DOHH2 (cell line): Measurements from ENCODE around the gene IFNLR1.

Source experiments
- H3F3A ChIP-seq: fragments of 200-600 bp; sonication (generic), shearing (Covaris generic); 2 replicates; pipeline ENCODE4 v1.6.0; 2016; ENCODE audit warnings: antibody characterized with exemption, mild to moderate bottlenecking; ENCODE audit not compliant: control insufficient read depth, insufficient read depth
- H3K27ac ChIP-seq: fragments of 200-600 bp; sonication (generic); 2 replicates; pipeline ENCODE4 v1.5.1; 2014; ENCODE audit warnings: low read depth, mild to moderate bottlenecking, low read length, moderate library complexity
- H3K27me3 ChIP-seq: fragments of 200-600 bp; sonication (generic); 2 replicates; pipeline ENCODE4 v1.6.1; 2014; ENCODE audit warnings: mild to moderate bottlenecking, low read length, mixed read lengths; ENCODE audit not compliant: control insufficient read depth
- H3K36me3 ChIP-seq: fragments of 200-600 bp; sonication (generic); 2 replicates; pipeline ENCODE4 v1.6.1; 2014; ENCODE audit warnings: mild to moderate bottlenecking, low read length, moderate library complexity, mixed read lengths; ENCODE audit not compliant: control insufficient read depth
- H3K4me1 ChIP-seq: fragments of 200-600 bp; sonication (generic); 2 replicates; pipeline ENCODE4 v1.6.1; 2014; ENCODE audit warnings: mild to moderate bottlenecking, low read length, mixed read lengths; ENCODE audit not compliant: control insufficient read depth
- H3K4me2 ChIP-seq: fragments of 200-600 bp; sonication (generic); 2 replicates; pipeline ENCODE4 v1.6.0; 2014; ENCODE audit warnings: mild to moderate bottlenecking, low read length, moderate library complexity
- H3K4me3 ChIP-seq: fragments of 200-600 bp; sonication (generic); 2 replicates; pipeline ENCODE4 v1.5.1; 2014; ENCODE audit warnings: mild to moderate bottlenecking, low read length, mixed read lengths
- H3K79me2 ChIP-seq: fragments of 200-600 bp; sonication (generic); 2 replicates; pipeline ENCODE4 v1.6.1; 2014; ENCODE audit warnings: mild to moderate bottlenecking, low read length, mixed read lengths; ENCODE audit not compliant: control insufficient read depth
- H3K9me2 ChIP-seq: fragments of 200-600 bp; sonication (generic); replicated peaks from 2 replicates; pipeline ENCODE4 v1.6.1; 2014; ENCODE audit warnings: mild to moderate bottlenecking, low read length, mixed read lengths; ENCODE audit not compliant: control insufficient read depth
- H3K9me3 ChIP-seq: fragments of 200-600 bp; sonication (generic); 2 replicates; pipeline ENCODE4 v1.6.1; 2014; ENCODE audit warnings: antibody characterized with exemption, low read length, mixed read lengths; ENCODE audit not compliant: control insufficient read depth, insufficient read depth
- H4K20me1 ChIP-seq: fragments of 200-600 bp; sonication (generic); 2 replicates; pipeline ENCODE4 v1.6.0; 2014; ENCODE audit warnings: low read depth, mild to moderate bottlenecking, antibody characterized with exemption, low read length, moderate library complexity; ENCODE audit not compliant: control insufficient read depth, insufficient read depth
- EZH2phosphoT487 ChIP-seq: fragments of 200-600 bp; sonication (generic); IDR thresholded peaks from 2 replicates; pipeline ENCODE4 v1.6.1; 2017; ENCODE audit warnings: borderline replicate concordance, mild to moderate bottlenecking, antibody characterized with exemption, low read length, moderate library complexity, mixed read lengths
- TF ChIP-seq, protein P1 (sequence below): fragments of 200-600 bp; sonication (generic); IDR thresholded peaks from one replicate; pipeline ENCODE4 v1.5.1; 2014; ENCODE audit warnings: antibody characterized with exemption, mild to moderate bottlenecking, low read depth, low read length; ENCODE audit not compliant: poor library complexity, severe bottlenecking

Gene IFNLR1

GRCh38 chr1:24224086-24224485, 37.0 kb upstream of the IFNLR1 start:
- TF ChIP-seq EZH2phosphoT487 = no peak
- TF ChIP-seq, protein P1, sequence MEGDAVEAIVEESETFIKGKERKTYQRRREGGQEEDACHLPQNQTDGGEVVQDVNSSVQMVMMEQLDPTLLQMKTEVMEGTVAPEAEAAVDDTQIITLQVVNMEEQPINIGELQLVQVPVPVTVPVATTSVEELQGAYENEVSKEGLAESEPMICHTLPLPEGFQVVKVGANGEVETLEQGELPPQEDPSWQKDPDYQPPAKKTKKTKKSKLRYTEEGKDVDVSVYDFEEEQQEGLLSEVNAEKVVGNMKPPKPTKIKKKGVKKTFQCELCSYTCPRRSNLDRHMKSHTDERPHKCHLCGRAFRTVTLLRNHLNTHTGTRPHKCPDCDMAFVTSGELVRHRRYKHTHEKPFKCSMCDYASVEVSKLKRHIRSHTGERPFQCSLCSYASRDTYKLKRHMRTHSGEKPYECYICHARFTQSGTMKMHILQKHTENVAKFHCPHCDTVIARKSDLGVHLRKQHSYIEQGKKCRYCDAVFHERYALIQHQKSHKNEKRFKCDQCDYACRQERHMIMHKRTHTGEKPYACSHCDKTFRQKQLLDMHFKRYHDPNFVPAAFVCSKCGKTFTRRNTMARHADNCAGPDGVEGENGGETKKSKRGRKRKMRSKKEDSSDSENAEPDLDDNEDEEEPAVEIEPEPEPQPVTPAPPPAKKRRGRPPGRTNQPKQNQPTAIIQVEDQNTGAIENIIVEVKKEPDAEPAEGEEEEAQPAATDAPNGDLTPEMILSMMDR = no peak
- H3K27me3 ChIP-seq = no peaks in the 10 kb centered on the region; the same call in 1 of the 2 replicates

GRCh38 chr1:24222793-24223192, 35.7 kb upstream of the IFNLR1 start:
- Histone ChIP-seq H3K9me2 (no peaks in the 10 kb centered on the region), H3K79me2 (no peaks in the 10 kb centered on the region), H3K9me3 (no peaks in the 10 kb centered on the region), H3F3A (no peaks in the 10 kb centered on the region), H3K36me3 (no peaks in the 10 kb centered on the region), H3K27ac (no peak overlapping the region), H4K20me1 (no peaks in the 10 kb centered on the region), H3K4me2 (no peak overlapping the region), H3K27me3 (no peaks in the 10 kb centered on the region; the same call in 1 of the 2 replicates), H3K4me1 (no peaks in the 10 kb centered on the region), H3K4me3 (no peak overlapping the region)
- TF ChIP-seq, protein P1 = no peak
- no peak for TF ChIP-seq EZH2phosphoT487

More at GRCh38 chr1:24224086-24224485, 37.0 kb upstream of the IFNLR1 start:
- Histone ChIP-seq H3K79me2 (no peaks in the 10 kb centered on the region), H3K9me2 (no peaks in the 10 kb centered on the region), H3K4me3 (no peak overlapping the region), H3K27ac (no peak overlapping the region), H3K36me3 (no peaks in the 10 kb centered on the region), H3K4me1 (no peaks in the 10 kb centered on the region), H3K9me3 (no peaks in the 10 kb centered on the region), H4K20me1 (no peaks in the 10 kb centered on the region), H3F3A (no peaks in the 10 kb centered on the region), H3K4me2 (no peak overlapping the region)

GRCh38 chr1:24222008-24222605, 35.0 kb upstream of the IFNLR1 start:
- Histone ChIP-seq H3K79me2 (no peaks in the 10 kb centered on the region), H3K27me3 (no peaks in the 10 kb centered on the region; the same call in 1 of the 2 replicates), H3K4me1 (no peaks in the 10 kb centered on the region), H3K9me2 (no peaks in the 10 kb centered on the region), H3F3A (no peaks in the 10 kb centered on the region), H4K20me1 (no peaks in the 10 kb centered on the region), H3K4me2 (no peak overlapping the region), H3K4me3 (no peak overlapping the region), H3K27ac (no peak overlapping the region), H3K9me3 (no peaks in the 10 kb centered on the region), H3K36me3 (no peaks in the 10 kb centered on the region)
- no peak for TF ChIP-seq EZH2phosphoT487
- TF ChIP-seq, protein P1 = no peak

GRCh38 chr1:24221246-24221645, 34.2 kb upstream of the IFNLR1 start:
- no peaks in the 10 kb centered on the region for H3K36me3 ChIP-seq
- H3K4me3 ChIP-seq = no peak overlapping the region
- H3K9me2 ChIP-seq = no peaks in the 10 kb centered on the region
- no peaks in the 10 kb centered on the region for H3K79me2 ChIP-seq
- no peak overlapping the region for H3K27ac ChIP-seq
- H3K27me3 ChIP-seq = no peaks in the 10 kb centered on the region
- H3K4me1 ChIP-seq = no peaks in the 10 kb centered on the region
- no peaks in the 10 kb centered on the region for H3K9me3 ChIP-seq
- no peak overlapping the region for H3K4me2 ChIP-seq
- TF ChIP-seq, protein P1 = no peak
- no peak for TF ChIP-seq EZH2phosphoT487
- no peaks in the 10 kb centered on the region for H3F3A ChIP-seq
- H4K20me1 ChIP-seq = no peaks in the 10 kb centered on the region
